MCF 10A (cell line): ENCODE results near the gene BRME1. TPM values are rescaled to one million over a fixed set of nuclear protein-coding genes. Genes with fewer than 3 reads are reported as not detected.

Experiments
- BruUV-seq: library from RNA; stranded (reverse); fragments of 400-500 nt; replicated peaks from 2 replicates; lab custom pipeline; 2021; lab: Mats Ljungman, UMichigan
- CTCF ChIA-PET: fragments of 300-600 bp; sonication (Branson Sonifier 250); formaldehyde crosslinking; extraction: SDS; loops from one replicate; lab custom pipeline; 2021; ENCODE audit warnings: antibody characterized with exemption, inconsistent platforms; lab: Yijun Ruan, JAX
- POLR2A ChIA-PET: fragments of 300-600, 350-650 bp; sonication (Branson Sonifier 250); formaldehyde crosslinking; extraction: SDS; loops from one replicate; lab custom pipeline; 2020; ENCODE audit warnings: antibody characterized with exemption, inconsistent platforms; lab: Yijun Ruan, JAX
- DNase-seq: peaks from one replicate; pipeline ENCODE4 v3.0.0-alpha.2; 2018; ENCODE audit not compliant: unreplicated experiment
- H3K27ac Mint-ChIP-seq: one replicate; pipeline ENCODE4 v1.8.0; 2022; ENCODE audit warnings: mild to moderate bottlenecking, low read depth, mixed read lengths; ENCODE audit not compliant: unreplicated experiment
- H3K27me3 Mint-ChIP-seq: one replicate; pipeline ENCODE4 v1.8.0; 2022; ENCODE audit warnings: mixed read lengths; ENCODE audit not compliant: insufficient read depth, unreplicated experiment
- H3K36me3 Mint-ChIP-seq: one replicate; pipeline ENCODE4 v1.8.0; 2022; ENCODE audit warnings: mild to moderate bottlenecking, moderate library complexity, mixed read lengths; ENCODE audit not compliant: insufficient read depth, unreplicated experiment
- H3K4me1 Mint-ChIP-seq: one replicate; pipeline ENCODE4 v1.8.0; 2022; ENCODE audit warnings: mixed read lengths; ENCODE audit not compliant: insufficient read depth, unreplicated experiment
- H3K4me3 Mint-ChIP-seq: one replicate; pipeline ENCODE4 v1.8.0; 2022; ENCODE audit warnings: mild to moderate bottlenecking, moderate library complexity, mixed read lengths; ENCODE audit not compliant: unreplicated experiment
- H3K9me3 Mint-ChIP-seq: one replicate; pipeline ENCODE4 v1.8.0; 2022; ENCODE audit warnings: mixed read lengths; ENCODE audit not compliant: unreplicated experiment
- intact Hi-C: fragments of 100-400 bp; cut with micrococcal nuclease; formaldehyde crosslinking; loops from 2 replicates; pipeline ENCODE4 v1.14.1; 2022
- total RNA-seq: library from RNA; stranded (reverse); gene quantifications from 2 replicates; pipeline ENCODE4 v1.2.3, GENCODE V29; 2022
- TF ChIP-seq, protein P1 (sequence below): fragments of 200-600 bp; IDR thresholded peaks from one replicate; pipeline ENCODE4 v1.8.0; 2022; ENCODE audit warnings: antibody characterized with exemption, mild to moderate bottlenecking; ENCODE audit not compliant: unreplicated experiment

Gene BRME1
- total RNA-seq, 1 experiment from 2014 or later, result 0.75 TPM

DNA sequence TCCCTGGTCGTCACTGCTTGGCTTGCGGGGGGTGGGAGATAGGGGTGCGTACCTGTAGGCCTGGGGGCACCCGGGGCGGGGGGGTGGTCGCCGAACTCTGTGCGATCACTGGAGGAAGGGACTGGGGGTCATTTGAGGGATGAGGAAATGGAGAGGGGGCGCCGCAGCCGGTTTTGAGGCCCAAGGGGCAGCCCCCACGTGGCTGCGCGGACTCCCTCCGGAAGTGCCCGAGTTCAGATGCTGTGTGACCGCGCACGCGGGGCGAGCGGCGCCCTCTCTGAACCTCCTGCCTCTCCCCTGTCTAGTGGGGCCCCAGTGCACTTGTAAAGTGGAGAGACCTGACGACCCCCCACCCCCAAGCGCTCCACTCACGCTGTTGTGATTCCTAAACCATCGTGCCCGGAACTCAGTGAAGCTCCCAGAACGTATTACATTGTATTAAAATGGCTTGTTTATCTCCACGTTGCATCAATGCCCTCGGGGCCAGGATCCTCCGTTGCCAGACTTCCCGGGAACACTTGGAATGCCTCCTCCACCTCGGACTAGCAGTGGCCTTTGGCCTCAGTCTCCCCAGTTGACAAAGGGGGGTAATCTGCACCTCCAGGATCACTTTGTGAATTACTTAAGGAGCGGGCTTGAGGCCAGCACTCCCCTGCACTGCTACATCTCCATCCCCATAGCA is 31.9 kb downstream of the BRME1 start:
- CTCF ChIA-PET, result interaction anchor here (0.9 to 1.3 kb wide), 2 partner anchors 12 to 174 kb away, joined by 3 read pairs; no protein-coding TSS in a partner anchor
- Mint-ChIP-seq H3K4me1 (no peaks in the 10 kb centered on the region), H3K4me3 (no peak overlapping the region), H3K36me3 (no peaks in the 10 kb centered on the region), H3K9me3 (no peaks in the 10 kb centered on the region), H3K27ac (peak overlapping the region; percentile 39), H3K27me3 (no peaks in the 10 kb centered on the region)
- POLR2A ChIA-PET, result no interaction called here
- TF ChIP-seq, protein P1, sequence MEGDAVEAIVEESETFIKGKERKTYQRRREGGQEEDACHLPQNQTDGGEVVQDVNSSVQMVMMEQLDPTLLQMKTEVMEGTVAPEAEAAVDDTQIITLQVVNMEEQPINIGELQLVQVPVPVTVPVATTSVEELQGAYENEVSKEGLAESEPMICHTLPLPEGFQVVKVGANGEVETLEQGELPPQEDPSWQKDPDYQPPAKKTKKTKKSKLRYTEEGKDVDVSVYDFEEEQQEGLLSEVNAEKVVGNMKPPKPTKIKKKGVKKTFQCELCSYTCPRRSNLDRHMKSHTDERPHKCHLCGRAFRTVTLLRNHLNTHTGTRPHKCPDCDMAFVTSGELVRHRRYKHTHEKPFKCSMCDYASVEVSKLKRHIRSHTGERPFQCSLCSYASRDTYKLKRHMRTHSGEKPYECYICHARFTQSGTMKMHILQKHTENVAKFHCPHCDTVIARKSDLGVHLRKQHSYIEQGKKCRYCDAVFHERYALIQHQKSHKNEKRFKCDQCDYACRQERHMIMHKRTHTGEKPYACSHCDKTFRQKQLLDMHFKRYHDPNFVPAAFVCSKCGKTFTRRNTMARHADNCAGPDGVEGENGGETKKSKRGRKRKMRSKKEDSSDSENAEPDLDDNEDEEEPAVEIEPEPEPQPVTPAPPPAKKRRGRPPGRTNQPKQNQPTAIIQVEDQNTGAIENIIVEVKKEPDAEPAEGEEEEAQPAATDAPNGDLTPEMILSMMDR, result no peak
- BruUV-seq, result no TSS peak
- DNase-seq, result no peak
- intact Hi-C loops, result no loop called here

- peaks cover 2% of the 10 kb centered on the region for H3K27me3 Mint-ChIP-seq
- CTCF ChIA-PET, result interaction anchor here (0.5 to 1.3 kb wide), 4 partner anchors 8 to 1932 kb away, joined by 3 to 4 read pairs (median 3); no protein-coding TSS in a partner anchor
- no peak for DNase-seq
- H3K4me1 Mint-ChIP-seq, result no peaks in the 10 kb centered on the region
- H3K4me3 Mint-ChIP-seq, result no peak overlapping the region
- H3K36me3 Mint-ChIP-seq, result no peaks in the 10 kb centered on the region
- intact Hi-C loops, result no loop called here
- H3K27ac Mint-ChIP-seq, result no peak overlapping the region
- POLR2A ChIA-PET, result no interaction called here
- H3K9me3 Mint-ChIP-seq, result no peaks in the 10 kb centered on the region
- no TSS peak for BruUV-seq
- TF ChIP-seq, protein P1, result no peak
Measured at GRCh38 chr19:13872695-13873389, 33.1 kb downstream of the BRME1 start.

DNA sequence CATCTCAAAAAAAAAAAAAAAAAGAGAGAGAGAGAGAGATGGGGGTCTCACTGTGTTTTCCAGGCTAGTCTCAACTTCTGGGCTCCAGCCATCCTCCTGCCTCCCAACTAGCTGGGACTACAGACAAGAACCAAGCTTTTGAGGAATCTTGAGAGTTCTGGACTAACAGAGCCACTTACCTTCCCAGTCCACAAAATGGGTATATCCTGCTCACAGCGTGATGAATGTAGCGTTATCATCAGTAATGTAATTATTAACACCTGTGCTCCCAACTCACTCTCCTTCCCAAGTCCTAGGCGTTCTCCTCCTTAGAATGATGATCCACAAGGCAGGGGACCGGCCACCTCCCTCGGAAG is 33.6 kb downstream of the BRME1 start:
- Mint-ChIP-seq H3K36me3 (no peaks in the 10 kb centered on the region), H3K27me3 (peaks cover 7% of the 10 kb centered on the region), H3K9me3 (no peaks in the 10 kb centered on the region), H3K27ac (no peak overlapping the region), H3K4me1 (no peaks in the 10 kb centered on the region), H3K4me3 (no peak overlapping the region)
- BruUV-seq, result no TSS peak
- intact Hi-C loops, result no loop called here
- ChIA-PET POLR2A (interaction anchor here (0.7 kb wide), 1 partner anchor 1236 kb away, joined by 3 read pairs; no protein-coding TSS in a partner anchor), CTCF (no interaction called here)
- TF ChIP-seq, protein P1, result no peak
- DNase-seq, result no peak

DNA sequence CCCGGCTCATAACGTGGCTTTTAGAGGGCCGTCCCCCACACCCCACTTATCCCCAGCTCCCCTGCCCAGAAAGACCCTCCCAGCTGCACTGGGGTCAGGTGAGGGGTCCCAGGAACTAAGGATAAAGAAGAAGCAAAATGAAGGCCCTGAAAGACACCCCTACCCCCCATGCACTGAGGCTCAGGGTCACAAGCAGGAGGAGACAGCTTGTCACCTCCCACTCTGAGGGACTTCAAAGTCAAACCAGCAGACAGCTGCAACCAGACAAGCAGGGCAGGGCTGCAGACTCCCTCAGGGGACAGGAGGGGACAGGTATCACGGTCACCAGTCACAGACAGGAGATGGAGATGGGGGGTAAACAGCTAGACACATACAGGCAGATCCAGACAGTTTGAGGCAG is 35.0 kb downstream of the BRME1 start:
- Mint-ChIP-seq H3K27ac (no peak overlapping the region), H3K27me3 (peaks cover 22% of the 10 kb centered on the region), H3K4me3 (no peak overlapping the region), H3K9me3 (no peaks in the 10 kb centered on the region), H3K36me3 (peaks cover 7% of the 10 kb centered on the region), H3K4me1 (no peaks in the 10 kb centered on the region)
- intact Hi-C loops, result no loop called here
- ChIA-PET POLR2A (no interaction called here), CTCF (interaction anchor here (0.5 to 1.5 kb wide), 5 partner anchors 9 to 707 kb away, joined by 3 to 4 read pairs (median 3); no protein-coding TSS in a partner anchor)
- DNase-seq, result no peak
- TF ChIP-seq, protein P1, result no peak
- no TSS peak for BruUV-seq
